ENCODE measurements around the gene PLK3.
"Not testable (repeated sequence)": the region's sequence is repeated elsewhere in the genome, so short reads cannot be mapped to it uniquely, and the experiment has no call there.

The PLK3 gene

GRCh38 chr1:44808938-44809917 lies 9.1 kb downstream of the PLK3 start:
- DNase-seq (ENCODE audit: low read depth) = peak; percentile 88

DNA sequence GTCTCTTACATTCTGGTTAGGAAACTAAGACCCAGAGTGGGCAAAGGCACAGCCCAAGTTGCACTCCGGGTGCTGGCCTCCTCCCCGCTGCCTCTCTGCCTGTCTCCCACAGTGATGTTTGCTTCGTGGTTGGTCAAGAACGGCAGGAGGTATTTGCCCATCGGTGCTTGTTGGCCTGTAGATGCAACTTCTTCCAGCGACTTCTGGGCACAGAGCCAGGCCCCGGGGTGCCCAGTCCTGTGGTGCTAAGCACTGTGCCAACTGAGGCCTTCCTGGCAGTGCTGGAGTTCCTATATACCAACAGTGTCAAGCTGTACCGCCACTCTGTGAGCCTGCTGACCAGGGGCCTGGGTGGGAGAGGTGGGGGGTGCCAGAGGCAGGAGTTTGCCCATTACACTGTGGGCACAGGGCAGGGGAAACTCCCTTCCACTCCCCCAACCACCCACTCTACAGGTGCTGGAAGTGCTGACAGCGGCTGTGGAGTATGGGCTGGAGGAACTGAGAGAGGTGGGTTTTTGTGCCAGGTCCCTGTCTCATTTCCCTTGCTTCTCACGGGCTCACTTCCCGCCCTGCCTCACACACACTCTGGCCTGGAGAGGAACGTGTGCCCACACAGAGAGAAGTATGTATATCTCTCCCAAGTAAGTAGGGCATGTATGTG lies 10.1 kb downstream of the PLK3 start:
- no peak for DNase-seq (ENCODE audit: low read depth)

- DNase-seq (ENCODE audit: low read depth) = not testable (repeated sequence)
Observed at GRCh38 chr1:44810762-44811105, 10.6 kb downstream of the PLK3 start.

DNA sequence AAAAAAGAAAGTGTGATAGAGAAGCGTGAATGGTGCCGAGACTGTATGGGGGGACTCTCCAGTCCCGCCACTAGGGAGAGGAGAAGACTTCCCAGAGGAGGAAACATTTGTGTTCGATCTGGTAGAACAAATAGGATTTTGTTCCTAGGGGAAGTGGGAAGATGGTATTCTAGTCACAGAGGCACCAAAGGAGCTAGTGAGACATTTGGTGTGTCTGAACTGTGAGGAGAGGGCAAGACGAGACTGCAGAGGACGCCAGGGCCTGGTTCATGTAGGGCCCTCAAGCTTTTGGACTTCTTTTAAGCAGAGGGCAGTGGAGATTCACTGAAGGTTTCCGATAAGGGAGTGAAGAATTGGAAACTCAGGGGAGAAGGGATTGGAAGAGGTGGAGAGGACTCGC lies 11.1 kb downstream of the PLK3 start:
- no peak for DNase-seq (ENCODE audit: low read depth)

DNA sequence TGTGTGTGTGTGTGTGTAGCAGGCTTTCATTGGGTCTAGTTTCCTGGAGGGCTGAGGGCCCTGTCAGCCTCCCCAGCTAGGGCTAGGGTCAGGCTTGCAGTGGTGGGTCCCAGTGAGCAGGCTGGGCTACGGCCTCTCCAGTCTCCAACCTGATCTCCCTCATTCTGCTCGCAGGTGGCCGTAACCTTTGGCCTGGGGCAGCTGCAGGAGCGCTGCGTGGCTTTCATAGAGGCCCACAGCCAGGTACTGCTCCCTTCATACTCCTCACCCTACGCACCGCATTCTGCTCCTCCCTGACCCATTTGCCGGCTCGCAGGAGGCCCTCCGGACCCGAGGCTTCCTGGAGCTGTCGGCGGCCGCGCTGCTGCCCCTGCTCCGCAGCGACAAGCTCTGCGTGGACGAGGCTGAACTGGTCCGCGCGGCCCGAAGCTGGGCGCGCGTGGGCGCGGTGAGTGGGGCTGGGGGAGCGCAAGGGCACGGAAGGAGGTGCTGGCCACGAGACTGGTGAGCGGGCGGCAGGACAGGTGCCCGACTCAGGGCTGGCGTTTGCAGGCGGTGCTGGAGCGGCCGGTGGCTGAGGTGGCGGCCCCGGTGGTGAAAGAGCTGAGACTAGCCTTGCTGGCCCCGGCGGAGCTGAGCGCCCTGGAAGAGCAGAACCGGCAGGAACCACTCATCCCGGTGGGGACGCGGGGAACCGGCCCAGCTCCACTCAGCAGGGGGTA lies 12.8 kb downstream of the PLK3 start:
- no peak for DNase-seq (ENCODE audit: low read depth)

GRCh38 chr1:44815926-44816325 lies 15.7 kb downstream of the PLK3 start:
- DNase-seq (ENCODE audit: low read depth) = not testable (repeated sequence)

DNA sequence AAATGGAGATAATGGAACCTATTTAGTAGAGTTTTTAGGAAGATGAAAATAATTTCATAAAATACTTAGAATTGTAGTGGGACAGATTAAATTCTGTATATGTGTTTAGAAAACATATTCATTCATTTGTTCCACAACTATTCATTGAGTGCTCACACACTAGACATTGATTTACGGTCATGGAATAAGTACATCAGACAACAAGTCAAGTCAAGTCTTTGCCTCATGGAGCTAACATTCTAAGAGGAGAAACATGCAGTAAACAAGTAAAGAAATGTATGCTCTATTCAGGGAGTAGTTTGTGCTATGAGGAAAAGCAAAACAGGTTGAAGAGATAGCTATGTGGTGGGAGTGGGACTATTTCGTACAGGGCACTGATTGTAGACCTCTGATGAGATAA lies 17.1 kb downstream of the PLK3 start:
- no peak for DNase-seq (ENCODE audit: low read depth)

DNA sequence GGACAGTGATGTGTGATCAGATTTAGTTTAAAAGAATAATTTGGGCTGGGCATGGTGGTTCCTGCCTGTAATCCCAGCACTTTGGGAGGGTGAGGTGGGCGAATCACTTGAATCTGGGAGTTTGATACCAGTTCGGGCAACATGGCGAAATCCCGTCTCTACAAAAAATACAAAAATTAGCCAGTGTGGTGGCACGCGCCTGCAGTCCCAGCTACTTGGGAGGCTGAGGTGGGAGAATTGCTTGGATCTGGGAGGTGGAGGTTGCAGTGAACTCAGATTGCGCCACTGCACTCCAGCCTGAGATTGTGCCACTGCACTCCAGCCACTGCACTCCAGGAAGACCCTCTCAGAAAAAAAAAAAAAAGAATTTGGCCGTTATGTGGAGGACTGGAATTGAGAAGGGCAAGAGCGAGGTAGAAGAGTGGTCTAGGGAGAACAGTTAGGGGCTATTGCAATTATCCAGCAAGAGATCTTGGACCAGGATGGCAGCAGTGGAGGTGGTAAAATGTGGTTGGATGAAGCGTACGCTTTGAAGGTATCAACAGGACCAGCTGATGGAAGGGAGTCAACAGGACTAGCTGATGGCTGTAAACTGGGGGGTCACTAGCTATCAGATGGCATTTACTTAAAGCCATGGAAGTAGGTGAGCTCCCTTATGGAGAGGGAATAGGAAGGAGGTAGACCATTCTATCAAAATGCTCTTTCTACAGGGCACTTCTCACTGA lies 17.8 kb downstream of the PLK3 start:
- no peak for DNase-seq (ENCODE audit: low read depth)

DNA sequence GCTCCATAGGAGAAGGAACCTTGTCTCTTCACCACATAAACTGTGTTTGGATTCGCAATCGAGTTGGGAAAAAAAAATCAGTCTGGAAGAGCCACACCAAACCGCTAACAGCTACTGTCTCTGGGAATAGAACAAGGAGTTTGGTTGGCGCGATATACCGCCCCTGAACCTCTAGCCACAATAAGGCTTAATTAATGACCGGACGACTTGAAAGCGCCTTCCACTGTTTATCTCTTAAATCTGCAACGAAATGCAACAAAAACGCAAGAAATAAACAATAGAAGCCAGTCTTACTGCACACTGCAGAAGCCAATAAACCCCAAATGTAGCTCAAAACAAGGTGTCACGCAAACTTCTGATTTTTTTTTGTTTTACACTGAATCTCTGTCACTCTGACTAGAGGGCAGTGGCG lies 19.0 kb downstream of the PLK3 start:
- no peak for DNase-seq (ENCODE audit: low read depth)

GRCh38 chr1:44819608-44820327 lies 19.6 kb downstream of the PLK3 start:
- peak; percentile 63 for DNase-seq (ENCODE audit: low read depth)

DNA sequence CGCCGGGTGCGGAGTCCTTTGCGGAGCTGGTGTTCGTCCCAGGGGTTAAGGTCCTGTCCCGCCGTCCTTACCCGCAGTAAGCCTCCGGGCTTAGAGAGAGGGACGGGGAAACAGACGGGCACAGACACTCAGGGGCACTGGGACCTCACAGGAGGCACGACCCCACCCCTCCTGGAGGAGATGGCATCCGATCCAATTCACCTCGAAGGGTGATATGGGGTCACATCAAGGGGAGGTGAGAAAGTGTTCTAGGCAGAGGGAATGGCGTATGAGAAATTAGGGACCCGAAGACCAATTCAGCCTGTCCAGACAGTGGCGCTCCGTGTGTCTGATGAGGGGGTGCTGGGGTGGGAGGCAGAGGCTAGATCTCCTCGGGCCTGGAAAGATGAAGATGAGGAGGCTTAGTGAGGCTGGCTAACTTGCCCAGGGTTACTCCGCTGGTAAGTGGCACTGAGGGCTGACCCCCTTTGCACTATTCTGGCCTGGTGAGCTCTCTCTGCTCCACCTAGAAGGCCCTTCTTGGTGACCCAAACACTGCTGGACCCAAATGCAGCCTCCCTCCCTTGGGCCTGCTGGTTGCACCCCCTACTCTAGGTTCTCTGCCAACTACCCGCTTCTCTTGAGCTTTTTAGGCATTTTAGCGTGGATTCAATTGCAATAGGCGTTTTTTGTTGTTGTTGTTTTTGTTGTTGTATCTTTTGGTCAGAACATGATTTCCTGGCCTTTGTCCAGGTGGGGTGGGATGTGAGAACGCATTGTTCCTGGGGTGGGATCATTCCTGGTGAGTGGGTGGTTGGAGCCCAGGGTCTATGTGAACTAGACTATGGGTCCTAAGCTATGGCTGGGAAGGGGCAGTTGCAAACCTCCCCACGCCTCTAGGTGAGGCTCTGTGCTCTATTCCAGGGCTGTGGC lies 20.4 kb downstream of the PLK3 start:
- no peak for DNase-seq (ENCODE audit: low read depth)

- DNase-seq (ENCODE audit: low read depth) = no peak
Observed at GRCh38 chr1:44821240-44821715, 21.1 kb downstream of the PLK3 start.

- DNase-seq (ENCODE audit: low read depth) = no peak
Observed at GRCh38 chr1:44822131-44822701, 22.0 kb downstream of the PLK3 start.

GRCh38 chr1:44822981-44823451 lies 22.8 kb downstream of the PLK3 start:
- DNase-seq (ENCODE audit: low read depth) = no peak

GRCh38 chr1:44824392-44824791 lies 24.2 kb downstream of the PLK3 start:
- not testable (repeated sequence) for DNase-seq (ENCODE audit: low read depth)

DNA sequence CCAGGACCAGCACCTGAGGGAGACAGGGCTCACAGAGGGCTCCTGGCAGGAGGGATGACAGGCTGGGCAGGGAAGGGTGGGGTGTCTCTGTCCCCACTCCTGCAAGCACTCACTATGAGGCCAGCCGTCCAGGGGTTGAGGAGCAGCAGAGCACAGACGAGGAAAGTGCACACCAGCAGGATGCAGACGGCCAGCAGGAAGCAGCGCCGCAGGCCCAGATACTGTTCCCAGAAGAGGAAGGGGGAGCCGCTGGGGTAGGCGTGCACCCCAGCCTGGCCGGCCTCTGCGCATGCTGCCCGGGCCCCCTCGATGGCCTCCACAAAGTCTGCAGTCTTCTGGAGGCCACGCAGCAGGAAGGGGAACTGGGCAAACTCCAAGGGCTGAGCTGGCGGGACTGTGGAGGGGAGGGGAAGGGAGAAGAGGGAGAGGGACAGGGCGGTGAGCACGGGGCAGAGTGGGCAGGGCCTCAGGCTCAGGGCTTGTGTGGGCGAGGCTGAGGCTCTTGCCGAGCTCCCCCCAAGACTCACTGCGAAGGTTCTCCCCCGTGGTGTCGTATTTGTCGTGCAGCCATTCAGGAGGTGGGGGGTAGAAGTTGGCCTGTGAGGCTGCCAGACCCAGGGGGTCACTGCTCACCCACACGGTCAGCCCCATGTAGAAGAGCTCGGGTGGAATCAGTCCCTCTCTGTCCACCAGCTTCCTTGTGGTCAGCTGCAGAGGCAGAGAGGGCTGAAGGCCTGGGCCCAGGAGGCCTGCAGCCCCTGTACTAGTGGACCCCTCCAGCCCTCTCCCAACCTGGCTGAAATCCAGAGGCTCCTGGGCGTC lies 26.4 kb downstream of the PLK3 start:
- no peak for DNase-seq (ENCODE audit: low read depth)

DNA sequence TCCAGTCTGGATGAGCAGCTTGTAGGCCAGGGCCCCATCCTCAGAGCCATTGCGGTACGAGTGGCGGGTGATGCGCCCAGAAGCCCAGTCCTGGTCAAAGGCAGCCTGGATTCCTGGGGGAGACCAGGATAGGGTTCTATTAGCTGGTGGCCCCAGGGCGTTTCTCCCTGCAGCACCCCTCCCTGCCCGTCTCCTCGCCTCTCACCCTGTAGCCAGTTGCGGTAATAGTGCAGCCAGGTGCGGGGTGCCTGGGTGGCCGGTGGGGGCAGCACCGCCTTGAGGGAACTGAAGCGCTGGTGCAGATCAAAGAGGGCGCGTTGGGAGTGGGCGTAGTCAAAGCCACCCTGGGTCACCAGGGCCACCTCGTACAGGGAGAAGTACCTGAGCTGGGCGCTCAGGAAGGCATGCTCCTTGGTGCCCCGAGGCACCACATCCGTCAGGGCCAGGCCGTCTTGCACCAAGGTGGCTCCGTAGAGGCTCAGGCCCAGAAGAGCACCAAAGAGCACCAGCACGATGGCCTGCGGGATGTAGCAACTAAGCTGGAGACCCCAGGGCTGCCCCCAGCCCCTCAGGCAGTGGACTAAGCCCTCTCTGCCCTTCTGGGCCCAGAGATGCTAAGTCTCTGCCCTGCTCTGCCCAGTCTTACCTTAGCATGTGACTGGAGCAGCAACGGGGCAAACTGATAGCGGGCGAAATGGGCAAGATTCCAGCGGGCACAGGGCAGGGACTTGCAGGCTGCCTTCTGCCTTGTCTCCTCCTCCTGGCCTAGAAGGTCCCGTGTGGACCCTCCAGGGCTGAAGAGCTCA lies 27.2 kb downstream of the PLK3 start:
- no peak for DNase-seq (ENCODE audit: low read depth)
